PC-9 (cell line): Measurements from ENCODE around the gene ZSCAN21. TPM values are rescaled to one million over a fixed set of nuclear protein-coding genes. Genes with fewer than 3 reads are reported as not detected.

ENCODE experiments used
- Bru-seq: library from RNA; stranded (reverse); fragments of 400-500 nt; gene quantifications from one replicate; lab custom pipeline; 2021; lab: Mats Ljungman, UMichigan
- BruChase-seq, 2 experiments: library from RNA; stranded (reverse); fragments of 400-500 nt; gene quantifications; one replicate each; lab custom pipeline; 2021; lab: Mats Ljungman, UMichigan
- BruUV-seq: library from RNA; stranded (reverse); fragments of 400-500 nt; replicated peaks from 2 replicates; lab custom pipeline; 2021; lab: Mats Ljungman, UMichigan
- CTCF ChIA-PET: fragments of 300-600 bp; sonication (Branson Sonifier 250); formaldehyde crosslinking; loops from one replicate; lab custom pipeline; 2022; ENCODE audit warnings: antibody characterized with exemption; lab: Charles Lee
- POLR2A ChIA-PET: fragments of 300-600 bp; sonication (Branson Sonifier 250); formaldehyde crosslinking; loops from one replicate; lab custom pipeline; 2022; ENCODE audit warnings: antibody characterized with exemption; ENCODE audit not compliant: unreplicated experiment; lab: Charles Lee
- DNase-seq, 2 experiments: peaks; one replicate each; pipeline versions ENCODE4 v3.0.0 to v3.0.0-alpha.2; 2015 to 2022; ENCODE audit warnings: mixed read lengths in 1 of 2
- H2AFZ ChIP-seq: fragments of 200-600 bp; sonication (generic); 2 replicates; pipeline ENCODE4 v1.8.1; 2017; ENCODE audit warnings: antibody characterized with exemption
- H3F3A ChIP-seq: fragments of 200-600 bp; sonication (generic); 2 replicates; pipeline ENCODE4 v1.8.1; 2017; ENCODE audit warnings: antibody characterized with exemption, mild to moderate bottlenecking, low read depth; ENCODE audit not compliant: insufficient read depth
- H3K27ac ChIP-seq: fragments of 200-600 bp; sonication (generic); 2 replicates; pipeline ENCODE4 v1.6.1; 2016; ENCODE audit warnings: mixed run types
- H3K27me3 ChIP-seq: fragments of 200-600 bp; sonication (generic); 2 replicates; pipeline ENCODE4 v1.6.1; 2016; ENCODE audit warnings: low read depth, mixed run types; ENCODE audit not compliant: insufficient read depth
- H3K36me3 ChIP-seq: fragments of 200-600 bp; sonication (generic); 2 replicates; pipeline ENCODE4 v1.6.1; 2016; ENCODE audit warnings: low read depth, mixed run types
- H3K4me1 ChIP-seq: fragments of 200-600 bp; sonication (generic); replicated peaks from 2 replicates; pipeline ENCODE4 v1.6.1; 2016; ENCODE audit warnings: mixed run types; ENCODE audit not compliant: insufficient read depth
- H3K4me2 ChIP-seq: fragments of 200-600 bp; sonication (generic); 2 replicates; pipeline ENCODE4 v1.6.1; 2017; ENCODE audit warnings: mixed run types
- H3K4me3 ChIP-seq: fragments of 200-600 bp; sonication (generic); 2 replicates; pipeline ENCODE4 v1.6.1; 2016; ENCODE audit warnings: mixed run types
- H3K79me2 ChIP-seq: fragments of 200-600 bp; sonication (generic); 2 replicates; pipeline ENCODE4 v1.6.1; 2017; ENCODE audit warnings: low read depth, mixed run types
- H3K9me2 ChIP-seq: fragments of 200-600 bp; sonication (generic); 2 replicates; pipeline ENCODE4 v1.8.1; 2017; ENCODE audit warnings: mild to moderate bottlenecking; ENCODE audit not compliant: insufficient read depth
- H3K9me3 ChIP-seq: fragments of 200-600 bp; sonication (generic); 2 replicates; pipeline ENCODE4 v1.8.1; 2016; ENCODE audit warnings: low read depth; ENCODE audit not compliant: insufficient read depth
- H4K20me1 ChIP-seq: fragments of 200-600 bp; sonication (generic); 2 replicates; pipeline ENCODE4 v1.8.1; 2017; ENCODE audit not compliant: insufficient read depth
- CTCF ChIP-seq: fragments of 200-600 bp; sonication (generic); conservative IDR thresholded peaks from 2 replicates; pipeline ENCODE4 v1.6.1; 2017; ENCODE audit warnings: mixed run types, antibody characterized with exemption, mild to moderate bottlenecking, moderate library complexity
- EZH2 ChIP-seq: fragments of 200-600 bp; sonication (generic); IDR thresholded peaks from 2 replicates; pipeline ENCODE4 v1.8.0; 2017; ENCODE audit warnings: antibody characterized with exemption, low read depth
- intact Hi-C: fragments of 100-400 bp; cut with micrococcal nuclease; formaldehyde crosslinking; loops from one replicate; pipeline ENCODE4 v1.10.0; 2022; ENCODE audit not compliant: unreplicated experiment
- long read RNA-seq: library from polyadenylated mRNA; stranded (forward); transcript quantifications from one replicate; pipeline ENCODE4 v2.0.0, GENCODE V29; 2022
- total RNA-seq: library from RNA; stranded (reverse); gene quantifications from 2 replicates; pipeline ENCODE4 v1.2.3, GENCODE V29; 2021

ZSCAN21 gene
- total RNA-seq, result 8.9 and 9.7 TPM in 2 replicates
- percentile 61 among the genes with signal in this experiment for Bru-seq, nascent RNA
- percentile 57 among the genes with signal in this experiment for BruChase-seq, experiment 1, labeled RNA remaining after a 2-hour chase
- BruChase-seq, experiment 2, labeled RNA remaining after a 6-hour chase, result percentile 47 among the genes with signal in this experiment
- long read RNA-seq, partial matches to known transcripts, result 0 of 10 reads
- long read RNA-seq, other reads (novel, unspliced or antisense), result 6 of 10 reads

GRCh38 chr7:100049441-100050291 lies at the start of gene ZSCAN21:
TSS of gene ZSCAN21 (plus strand) at chr7:100049774. CDS start at chr7:100057007, 7,233 bp downstream.
- Histone ChIP-seq H3K4me1 (peaks cover 9% of the 10 kb centered on the region; the same call in 1 of the 2 replicates), H3K9me3 (no peaks in the 10 kb centered on the region), H3K79me2 (peaks cover 9% of the 10 kb centered on the region; the same call in 1 of the 2 replicates), H3K4me2 (peak within 1 kb of the TSS; percentile 96), H3K27me3 (no peaks in the 10 kb centered on the region), H3K4me3 (peak within 1 kb of the TSS; percentile 89), H3F3A (peaks cover 30% of the 10 kb centered on the region; the same call in 1 of the 2 replicates), H4K20me1 (no peaks in the 10 kb centered on the region), H2AFZ (peak within 1 kb of the TSS; percentile 98), H3K9me2 (no peaks in the 10 kb centered on the region), H3K27ac (peak within 1 kb of the TSS; percentile 65), H3K36me3 (no peaks in the 10 kb centered on the region)
- POLR2A ChIA-PET, result no interaction called here
- intact Hi-C loops, result loop anchor here (2.0 kb wide), 2 partner anchors 31 to 33 kb away; partner anchors contain the start of gene ZNF3
- peak; percentile 54 to 81 for DNase-seq
- TSS peak; percentile 68 for BruUV-seq
- CTCF ChIA-PET, result interaction anchor here (0.6 kb wide), 1 partner anchor 13 kb away, joined by 4 read pairs; no protein-coding TSS in a partner anchor
- TF ChIP-seq EZH2, result no peak
- TF ChIP-seq CTCF, result no peak; the same call in 1 of the 2 replicates

GRCh38 chr7:100000239-100000638 lies 49.3 kb upstream of the ZSCAN21 start:
- DNase-seq, result no peak
- Histone ChIP-seq H3K4me1 (no peaks in the 10 kb centered on the region), H3K9me3 (no peaks in the 10 kb centered on the region), H3K4me3 (no peak overlapping the region), H2AFZ (no peak overlapping the region), H4K20me1 (no peaks in the 10 kb centered on the region), H3K9me2 (no peaks in the 10 kb centered on the region), H3K79me2 (no peaks in the 10 kb centered on the region), H3K27me3 (peaks cover 44% of the 10 kb centered on the region), H3K27ac (no peak overlapping the region), H3K36me3 (no peaks in the 10 kb centered on the region), H3F3A (no peaks in the 10 kb centered on the region), H3K4me2 (no peak overlapping the region)
- TF ChIP-seq EZH2 (no peak), CTCF (no peak)
- POLR2A ChIA-PET, result no interaction called here
- intact Hi-C loops, result no loop called here
- CTCF ChIA-PET, result no interaction called here
- BruUV-seq, result no TSS peak
